Body of pancreas (tissue), 4 donors: Measurements from ENCODE around the gene PKNOX2. TPM values are rescaled to one million over a fixed set of nuclear protein-coding genes. Genes with fewer than 3 reads are reported as not detected.

ENCODE experiments used
- ATAC-seq: fragments of 150-250 bp; one replicate; pipeline ENCODE4 v1.9.1; 2016
- DNase-seq, 4 donors: peaks; one replicate each; pipeline ENCODE4 v3.0.0-alpha.2; 2019
- H3K27ac ChIP-seq, 4 donors: fragments of 200-600 bp; sonication (generic); 1 replicate in 3 of 4; 2 replicates in 1 of 4; pipeline versions ENCODE4 v1.5.1 to v1.6.1; 2016 to 2019; ENCODE audit warnings: mild to moderate bottlenecking in 1 of 4, mixed read lengths in 1 of 4, moderate library complexity in 1 of 4
- H3K27me3 ChIP-seq, 2 donors: fragments of 200-600 bp; sonication (generic); one replicate each; pipeline ENCODE4 v1.6.0; 2016; ENCODE audit warnings: mild to moderate bottlenecking in 1 of 2
- H3K36me3 ChIP-seq, 2 donors: fragments of 200-600 bp; sonication (generic); replicated peaks in 1 of 2; 2 replicates each; pipeline ENCODE4 v1.5.1; 2016; ENCODE audit warnings: low read depth in 2 of 2; ENCODE audit not compliant: insufficient read depth in 1 of 2
- H3K4me1 ChIP-seq: fragments of 200-600 bp; sonication (generic); one replicate; pipeline ENCODE4 v1.6.0; 2016
- H3K4me3 ChIP-seq, 2 donors: fragments of 200-600 bp; sonication (generic); 1 replicate in 1 of 2; 2 replicates in 1 of 2; pipeline ENCODE4 v1.5.1; 2016 to 2019
- H3K9me3 ChIP-seq, 3 donors: fragments of 200-600 bp; sonication (generic); 1 replicate in 2 of 3; 2 replicates in 1 of 3; pipeline ENCODE4 v1.5.1; 2016
- CTCF ChIP-seq, 7 experiments: fragments of 450-650 bp in 4 of 7; fragments of 200-600 bp in 3 of 7; sonication (generic) in 3 of 7; IDR thresholded peaks; one replicate each; pipeline ENCODE4 v1.5.1; 2016 to 2019; ENCODE audit warnings: antibody characterized with exemption in 7 of 7
- POLR2A ChIP-seq, 3 donors: fragments of 450-650 bp; IDR thresholded peaks; one replicate each; pipeline ENCODE4 v1.6.1; 2016; ENCODE audit warnings: antibody characterized with exemption in 3 of 3, mild to moderate bottlenecking in 2 of 3
- whole genome bisulfite sequencing, 2 donors: methylation state at CpG; one replicate each; pipeline ENCODE4 v1.1.5; 2017; 5-methylcytosine and 5-hydroxymethylcytosine counted together
- intact Hi-C: fragments of 100-400 bp; cut with DNase I; formaldehyde crosslinking; loops from one replicate; pipeline ENCODE4 v1.15.1; 2023
- total RNA-seq, 2 donors: library from RNA; depleted of rRNA; stranded (reverse); fragments of >200 nt; gene quantifications; one replicate each; pipeline ENCODE4 v1.1.0, GENCODE V29; 2016

The PKNOX2 gene
- total RNA-seq, 2 donors from 2014 or later, result 4.2 to 4.9 TPM

GRCh38 chr11:125193841-125194240, 29.3 kb downstream of the PKNOX2 start:
- Histone ChIP-seq H3K27me3 (no peaks in the 10 kb centered on the region), H3K27ac (no peak overlapping the region), H3K9me3 (no peaks in the 10 kb centered on the region), H3K36me3 (no peaks in the 10 kb centered on the region), H3K4me1 (peaks cover 23% of the 10 kb centered on the region), H3K4me3 (no peak overlapping the region)
- no peak for DNase-seq
- intact Hi-C loops, result no loop called here
- WGBS, 2 donors, result 88 to 90% methylated on average over 7 of the region's 7 CpGs
- TF ChIP-seq POLR2A (IDR thresholded peaks at IDR 0.05) (no peak), CTCF (IDR thresholded peaks at IDR 0.05) (no peak)
- ATAC-seq, result no peak

- 97 to 100% methylated on average over 1 to 2 of the region's 2 CpGs for WGBS, 2 donors
- Histone ChIP-seq H3K4me1 (peaks cover 39% of the 10 kb centered on the region), H3K4me3 (no peak overlapping the region), H3K27me3 (no peaks in the 10 kb centered on the region), H3K27ac (peak overlapping the region; percentile 16 to 90 (median 72)), H3K36me3 (no peaks in the 10 kb centered on the region), H3K9me3 (no peaks in the 10 kb centered on the region)
- intact Hi-C loops, result no loop called here
- DNase-seq (no peak), ATAC-seq (no peak)
- TF ChIP-seq CTCF (IDR thresholded peaks at IDR 0.05) (no peak), POLR2A (IDR thresholded peaks at IDR 0.05) (no peak)
Measured at GRCh38 chr11:125199915-125200314, 35.4 kb downstream of the PKNOX2 start.

GRCh38 chr11:125200441-125200840, 35.9 kb downstream of the PKNOX2 start:
- H3K4me3 ChIP-seq, result no peak overlapping the region
- TF ChIP-seq POLR2A (IDR thresholded peaks at IDR 0.05), result no peak
- no peak for TF ChIP-seq CTCF (IDR thresholded peaks at IDR 0.05)
- H3K27me3 ChIP-seq, result no peaks in the 10 kb centered on the region
- H3K4me1 ChIP-seq, result peaks cover 39% of the 10 kb centered on the region
- intact Hi-C loops, result no loop called here
- peak overlapping the region; percentile 16 to 90 (median 72) for H3K27ac ChIP-seq
- no peak for DNase-seq
- ATAC-seq, result no peak
- 94 to 96% methylated on average over 11 of the region's 11 CpGs for WGBS, 2 donors
- H3K9me3 ChIP-seq, result no peaks in the 10 kb centered on the region
- no peaks in the 10 kb centered on the region for H3K36me3 ChIP-seq

- Histone ChIP-seq H3K27me3 (no peaks in the 10 kb centered on the region), H3K9me3 (no peaks in the 10 kb centered on the region), H3K4me3 (no peak overlapping the region), H3K27ac (peak overlapping the region; percentile 32 to 90 (median 72)), H3K36me3 (no peaks in the 10 kb centered on the region), H3K4me1 (peaks cover 39% of the 10 kb centered on the region)
- TF ChIP-seq CTCF (IDR thresholded peaks at IDR 0.05) (peak in 1 of 7 experiments; percentile 39), POLR2A (IDR thresholded peaks at IDR 0.05) (no peak)
- 35 to 41% methylated on average over 10 of the region's 10 CpGs for WGBS, 2 donors
- DNase-seq (peak; percentile 79 to 92 (median 90)), ATAC-seq (peak; percentile 87)
- intact Hi-C loops, result no loop called here
Measured at GRCh38 chr11:125201525-125202141, 37.1 kb downstream of the PKNOX2 start.

GRCh38 chr11:125202362-125202880, 37.9 kb downstream of the PKNOX2 start:
- WGBS, 2 donors, result 48 to 60% methylated on average over 1 to 4 of the region's 4 CpGs
- peak overlapping the region in 3 of 4 donors; percentile 59 to 90 (median 86) for H3K27ac ChIP-seq
- no peak for DNase-seq
- ATAC-seq, result no peak
- no peaks in the 10 kb centered on the region for H3K27me3 ChIP-seq
- H3K9me3 ChIP-seq, result no peaks in the 10 kb centered on the region
- no peak for TF ChIP-seq CTCF (IDR thresholded peaks at IDR 0.05)
- no peak for TF ChIP-seq POLR2A (IDR thresholded peaks at IDR 0.05)
- H3K4me3 ChIP-seq, result no peak overlapping the region
- H3K36me3 ChIP-seq, result no peaks in the 10 kb centered on the region
- intact Hi-C loops, result no loop called here
- peaks cover 39% of the 10 kb centered on the region for H3K4me1 ChIP-seq
